HG02678 (cell line): ENCODE data around the gene NSUN5.
"Not testable (repeated sequence)": the region's sequence is repeated elsewhere in the genome, so short reads cannot be mapped to it uniquely, and the experiment has no call there.

Experiments used
- ATAC-seq: cut with Tn5 transposase; IDR thresholded peaks from one replicate; pipeline ENCODE4 v1.9.1; 2021; ENCODE audit warnings: mild to moderate bottlenecking, moderate library complexity; ENCODE audit not compliant: unreplicated experiment

Gene NSUN5

GRCh38 chr7:73327449-73327848 lies 18.8 kb upstream of the NSUN5 start:
- ATAC-seq: not testable (repeated sequence)

- not testable (repeated sequence) for ATAC-seq
These were observed 16.8 kb upstream of the NSUN5 start for GRCh38 chr7:73325424-73325823.

- peak; percentile 68 for ATAC-seq
These were observed 15.6 kb upstream of the NSUN5 start for GRCh38 chr7:73324081-73324845.

GRCh38 chr7:73323434-73324080 lies 14.9 kb upstream of the NSUN5 start:
- ATAC-seq: not testable (repeated sequence)

- ATAC-seq: not testable (repeated sequence)
These were observed 11.4 kb upstream of the NSUN5 start for GRCh38 chr7:73320009-73320408.

GRCh38 chr7:73319541-73319940 lies 10.9 kb upstream of the NSUN5 start:
- ATAC-seq: not testable (repeated sequence)

GRCh38 chr7:73318656-73319204 lies 10.1 kb upstream of the NSUN5 start:
- ATAC-seq: not testable (repeated sequence)

GRCh38 chr7:73316521-73316920 lies 7.9 kb upstream of the NSUN5 start:
- no peak for ATAC-seq

GRCh38 chr7:73314271-73314670 lies 5.6 kb upstream of the NSUN5 start:
- no peak for ATAC-seq

- no peak for ATAC-seq
These were observed 4.9 kb upstream of the NSUN5 start for GRCh38 chr7:73313521-73313906.

GRCh38 chr7:73312831-73313520 lies 4.3 kb upstream of the NSUN5 start:
- no peak for ATAC-seq

- not testable (repeated sequence) for ATAC-seq
These were observed 2.8 kb upstream of the NSUN5 start for GRCh38 chr7:73311421-73311820.

GRCh38 chr7:73308074-73308664 lies 457 bp downstream of the NSUN5 start:
- ATAC-seq: peak; percentile 41

GRCh38 chr7:73307436-73307835 lies 1.2 kb downstream of the NSUN5 start:
- no peak for ATAC-seq

- not testable (repeated sequence) for ATAC-seq
These were observed 3.8 kb downstream of the NSUN5 start for GRCh38 chr7:73304612-73305387.

- no peak for ATAC-seq
These were observed 4.6 kb downstream of the NSUN5 start for GRCh38 chr7:73304071-73304470.

- no peak for ATAC-seq
These were observed 5.1 kb downstream of the NSUN5 start for GRCh38 chr7:73303546-73303945.

- not testable (repeated sequence) for ATAC-seq
These were observed 5.8 kb downstream of the NSUN5 start for GRCh38 chr7:73302846-73303245.

- not testable (repeated sequence) for ATAC-seq
These were observed 7.5 kb downstream of the NSUN5 start for GRCh38 chr7:73301108-73301507.

- not testable (repeated sequence) for ATAC-seq
These were observed 8.8 kb downstream of the NSUN5 start for GRCh38 chr7:73299812-73300211.
